ENCODE data around the gene PPARD. TPM values are rescaled to one million over a fixed set of nuclear protein-coding genes. Genes with fewer than 3 reads are reported as not detected.

PPARD gene
- total RNA-seq, 4 donors from 2014 or later = 10.3 to 16.0 (median 13.3) TPM

GRCh38 chr6:35477028-35477427 is 134.7 kb downstream of the PPARD start:
- TF ChIP-seq EP300 (IDR thresholded peaks at IDR 0.05) (no peak), POLR2A (IDR thresholded peaks at IDR 0.05) (no peak), CTCF (IDR thresholded peaks at IDR 0.05) (no peak), POLR2AphosphoS5 (IDR thresholded peaks at IDR 0.05) (no peak)
- Histone ChIP-seq H3K4me1 (peaks cover 0 to 45% (median 0%) of the 10 kb centered on the region in 3 donors), H3K27me3 (no peaks in the 10 kb centered on the region), H3K27ac (no peak overlapping the region), H3K36me3 (peaks cover 0 to 94% of the 10 kb centered on the region in 2 donors), H3K9me3 (no peaks in the 10 kb centered on the region), H3K4me3 (no peak overlapping the region)
- WGBS, 2 donors (ENCODE audit: low coverage in 1 of 2) = no CpG with 5 or more reads among the region's 8 CpGs
- ATAC-seq = no peak

Small RNAs within 50 kb of the gene (small RNA-seq; reads per million reads assigned to genes)
- gene MIR7111 = 0 to 0.62 (median 0.19) reads per million in 4 donors

Other genes with a start within 250 kb of the PPARD start
- under 1 TPM in 1 of 4 donors, not detected in 3; 0.77 TPM for gene TCP11, start 201.2 kb upstream of the PPARD start, total RNA-seq
- 1 to 10 TPM; 1.4 to 7.2 (median 3.0) TPM for gene SCUBE3, start 128.6 kb upstream of the PPARD start, total RNA-seq
- gene ZNF76, start 82.8 kb upstream of the PPARD start, total RNA-seq = 10 to 100 TPM; 21.3 to 46.9 (median 40.1) TPM
- gene DEF6, start 44.7 kb upstream of the PPARD start, total RNA-seq = 1 to 10 TPM in 3 of 4 donors, under 1 TPM in 1; 0.78 to 4.6 (median 4.3) TPM
- gene FANCE, start 109.8 kb downstream of the PPARD start, total RNA-seq = 1 to 10 TPM; 2.6 to 5.0 (median 3.8) TPM
- 1,000 to 10,000 TPM in 3 of 4 donors, 100 to 1,000 TPM in 1; 870 to 1,936 (median 1,411) TPM for gene RPL10A, start 125.8 kb downstream of the PPARD start, total RNA-seq
- gene TEAD3, start 154.5 kb downstream of the PPARD start, total RNA-seq = 100 to 1,000 TPM in 1 of 4 donors, 10 to 100 TPM in 3; 58.3 to 122 (median 72.5) TPM
- under 1 TPM in 1 of 4 donors, not detected in 3; 0.89 TPM for gene TULP1, start 170.3 kb downstream of the PPARD start, total RNA-seq

Data from gastroesophageal sphincter (tissue), 4 donors.